Amygdala (tissue), 56 donors: ENCODE measurements around the gene FGF2.
"Not testable (repeated sequence)": the region's sequence is repeated elsewhere in the genome, so short reads cannot be mapped to it uniquely, and the experiment has no call there.

Experiments
- DNase-seq, 56 donors: peaks; one replicate each; lab custom pipeline; 2025; lab: John Stamatoyannopoulos, UW

FGF2 gene

GRCh38 chr4:122842984-122843531 is 16.4 kb downstream of the FGF2 start:
- DNase-seq, result no peak

- not testable (repeated sequence) for DNase-seq
Measured at GRCh38 chr4:122844391-122844790, 17.8 kb downstream of the FGF2 start.

GRCh38 chr4:122845066-122845465 is 18.4 kb downstream of the FGF2 start:
- DNase-seq, result no peak

GRCh38 chr4:122845760-122846159 is 19.1 kb downstream of the FGF2 start:
- DNase-seq, result no peak

- no peak for DNase-seq
Measured at GRCh38 chr4:122847931-122848330, 21.3 kb downstream of the FGF2 start.

- DNase-seq, result not testable (repeated sequence)
Measured at GRCh38 chr4:122849789-122850188, 23.2 kb downstream of the FGF2 start.

- no peak for DNase-seq
Measured at GRCh38 chr4:122851568-122851967, 24.9 kb downstream of the FGF2 start.

GRCh38 chr4:122854447-122855352 is 28.1 kb downstream of the FGF2 start:
- peak; percentile 2 to 85 (median 62) for DNase-seq

GRCh38 chr4:122855353-122855890 is 28.8 kb downstream of the FGF2 start:
- no peak for DNase-seq

- DNase-seq, result no peak
Measured at GRCh38 chr4:122857160-122857559, 30.5 kb downstream of the FGF2 start.

- DNase-seq, result no peak
Measured at GRCh38 chr4:122858705-122859104, 32.1 kb downstream of the FGF2 start.

- DNase-seq, result no peak
Measured at GRCh38 chr4:122861172-122861943, 34.7 kb downstream of the FGF2 start.

GRCh38 chr4:122863639-122864038 is 37.0 kb downstream of the FGF2 start:
- no peak for DNase-seq

GRCh38 chr4:122865425-122865824 is 38.8 kb downstream of the FGF2 start:
- DNase-seq, result no peak

GRCh38 chr4:122868235-122868634 is 41.6 kb downstream of the FGF2 start:
- not testable (repeated sequence) for DNase-seq

- no peak for DNase-seq
Measured at GRCh38 chr4:122873146-122873545, 46.5 kb downstream of the FGF2 start.

- DNase-seq, result no peak
Measured at GRCh38 chr4:122873821-122874593, 47.4 kb downstream of the FGF2 start.

- DNase-seq, result no peak
Measured at GRCh38 chr4:122875949-122876348, 49.3 kb downstream of the FGF2 start.

GRCh38 chr4:122876456-122876855 is 49.8 kb downstream of the FGF2 start:
- DNase-seq, result no peak

- no peak for DNase-seq
Measured at GRCh38 chr4:122879001-122879400, 52.4 kb downstream of the FGF2 start.
